Keratinocyte (primary cell): ENCODE measurements around the gene CEBPZOS.

Source experiments
- CTCF ChIP-seq, 3 experiments: IDR thresholded peaks in 1 of 3; conservative IDR thresholded peaks in 1 of 3; optimal IDR thresholded peaks in 1 of 3; 2 replicates in 2 of 3; 3 replicates in 1 of 3; pipeline versions ENCODE3 to v1.5.1; 2011; ENCODE audit warnings: low read length in 3 of 3, mild to moderate bottlenecking in 3 of 3, moderate library complexity in 2 of 3, control low read depth in 1 of 3, inconsistent platforms in 1 of 3; ENCODE audit not compliant: insufficient read depth in 2 of 3; ENCODE audit errors: extremely low read depth in 1 of 3
- EZH2 ChIP-seq: IDR thresholded peaks from one replicate; pipeline ENCODE4 v1.6.1; 2012; ENCODE audit warnings: inconsistent platforms, mild to moderate bottlenecking, low read length, moderate library complexity

DNA sequence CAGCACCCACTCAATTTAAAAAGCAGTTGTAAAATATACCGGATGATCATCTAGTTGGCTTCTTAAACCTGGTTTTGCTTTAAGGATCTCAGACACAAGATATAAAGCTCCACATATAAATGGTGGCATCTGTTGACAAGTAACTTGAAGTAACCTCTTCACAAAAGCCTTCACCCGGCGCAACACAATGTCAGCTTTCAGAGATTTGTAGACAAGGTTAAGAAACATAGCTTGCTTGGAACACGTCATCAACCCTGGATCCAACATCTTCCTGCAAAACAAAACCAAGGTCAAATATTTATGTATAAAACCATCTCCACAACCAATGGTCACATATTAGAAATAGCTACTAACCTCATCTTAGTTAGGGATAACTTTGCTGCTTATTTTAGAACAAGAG lies 26.8 kb downstream of the CEBPZOS start:
- TF ChIP-seq CTCF (optimal IDR thresholded peaks at IDR 0.05 in 1 of 3, IDR thresholded peaks at IDR 0.05 in 1 of 3, conservative IDR thresholded peaks at IDR 0.05 in 1 of 3; ENCODE audit: extremely low read depth in 1 of 3, insufficient read depth in 2 of 3, low read length in 3 of 3) (no peak), EZH2 (no peak)
